DND-41 (cell line): ENCODE results near the gene PARP1.

Experiments
- ATAC-seq: fragments of 200-7000 bp; cut with Tn5 transposase; 3 replicates; pipeline ENCODE4 v1.9.1; 2021; ENCODE audit warnings: low read depth; ENCODE audit not compliant: insufficient read depth
- DNase-seq: peaks from one replicate; pipeline ENCODE4 v3.0.0-alpha.2; 2020
- H2AFZ ChIP-seq: 2 replicates; pipeline ENCODE4 v1.6.0; 2012; ENCODE audit warnings: low read depth, low read length
- H3K27ac ChIP-seq: 2 replicates; pipeline ENCODE4 v1.5.1; 2012; ENCODE audit warnings: low read length, inconsistent platforms
- H3K27me3 ChIP-seq: fragments of 200-600 bp; sonication (generic); 2 replicates; pipeline ENCODE4 v1.6.0; 2012; ENCODE audit warnings: low read length, mild to moderate bottlenecking, inconsistent platforms; ENCODE audit not compliant: insufficient read depth, poor library complexity
- H3K36me3 ChIP-seq: 2 replicates; pipeline ENCODE4 v1.5.1; 2012; ENCODE audit warnings: low read length, inconsistent platforms; ENCODE audit not compliant: insufficient read depth
- H3K4me1 ChIP-seq: 2 replicates; pipeline ENCODE4 v1.5.1; 2012; ENCODE audit warnings: mild to moderate bottlenecking, low read length; ENCODE audit not compliant: insufficient read depth
- H3K4me2 ChIP-seq: 2 replicates; pipeline ENCODE4 v1.6.0; 2012; ENCODE audit warnings: mild to moderate bottlenecking, moderate library complexity, low read length, inconsistent platforms; ENCODE audit not compliant: insufficient read depth
- H3K4me3 ChIP-seq, 2 experiments: fragments of 200-600 bp in 1 of 2; shearing (Covaris generic) in 1 of 2; 2 replicates each; pipeline ENCODE4 v1.5.1; 2012 to 2016; ENCODE audit warnings: inconsistent platforms in 2 of 2, low read length in 2 of 2, mild to moderate bottlenecking in 2 of 2, low read depth in 1 of 2, moderate library complexity in 1 of 2
- H3K79me2 ChIP-seq: 2 replicates; pipeline ENCODE4 v1.6.0; 2012; ENCODE audit warnings: low read length, inconsistent platforms; ENCODE audit not compliant: insufficient read depth
- H3K9ac ChIP-seq: 2 replicates; pipeline ENCODE4 v1.6.0; 2012; ENCODE audit warnings: low read depth, mild to moderate bottlenecking, inconsistent platforms, low read length, moderate library complexity
- H3K9me3 ChIP-seq: 2 replicates; pipeline ENCODE4 v1.5.1; 2012; ENCODE audit warnings: low read length, moderate library complexity, mild to moderate bottlenecking, inconsistent platforms; ENCODE audit not compliant: insufficient read depth, severe bottlenecking
- H4K20me1 ChIP-seq: 2 replicates; pipeline ENCODE4 v1.6.0; 2012; ENCODE audit warnings: low read length; ENCODE audit not compliant: insufficient read depth
- EZH2 ChIP-seq: IDR thresholded peaks from 3 replicates; pipeline ENCODE4 v1.6.1; 2012; ENCODE audit warnings: borderline replicate concordance, low read depth, mild to moderate bottlenecking, moderate library complexity, low read length, inconsistent platforms; ENCODE audit not compliant: severe bottlenecking
- TF ChIP-seq, protein P1 (sequence below): IDR thresholded peaks from 2 replicates; pipeline ENCODE4 v1.5.1; 2012; ENCODE audit warnings: borderline replicate concordance, low read length, moderate library complexity, mild to moderate bottlenecking; ENCODE audit not compliant: poor library complexity, severe bottlenecking; ENCODE audit errors: extremely low read depth

PARP1 gene

DNA sequence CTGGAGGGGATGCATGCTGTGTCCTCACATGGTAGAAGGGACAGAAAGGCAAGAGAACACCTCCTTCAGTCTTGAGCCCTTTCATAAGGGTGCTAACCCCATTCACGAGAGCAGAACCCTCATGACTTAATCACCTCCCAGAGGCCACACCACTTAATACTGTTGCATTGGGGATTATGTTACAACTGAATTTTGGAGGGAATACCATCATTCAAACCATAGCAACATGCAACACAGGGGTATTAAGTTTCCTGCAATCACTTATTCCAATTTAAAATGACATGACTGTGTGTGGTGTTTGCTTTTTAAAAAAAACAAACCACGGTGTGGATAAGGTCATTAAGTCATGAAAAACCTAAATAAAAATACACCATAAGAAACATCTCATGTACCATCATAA, 95.8 kb downstream of the PARP1 start:
- peaks cover 19% of the 10 kb centered on the region for H3K79me2 ChIP-seq

DNA sequence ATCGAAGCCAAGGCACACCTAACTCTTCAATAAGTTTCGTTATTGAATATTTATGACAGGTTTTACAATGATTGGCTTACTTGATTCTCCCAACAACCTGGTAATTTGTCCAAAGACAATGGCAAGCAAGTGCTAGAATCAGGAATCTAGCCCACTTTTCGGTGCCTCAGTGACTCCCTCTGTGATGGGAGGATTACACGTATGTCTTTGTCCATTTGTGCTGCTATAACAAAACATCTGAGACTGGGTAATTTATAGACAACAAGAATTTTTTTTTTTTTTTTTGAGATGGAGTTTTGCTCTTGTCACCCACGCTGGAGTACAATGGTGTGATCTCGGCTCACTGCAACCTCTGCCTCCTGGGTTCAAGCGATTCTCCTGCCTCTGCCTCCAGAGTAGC, 96.5 kb downstream of the PARP1 start:
- Histone ChIP-seq H3K4me1 (peaks cover 29% of the 10 kb centered on the region), H4K20me1 (no peaks in the 10 kb centered on the region; the same call in 1 of the 2 replicates), H3K27me3 (no peaks in the 10 kb centered on the region), H3K9me3 (no peaks in the 10 kb centered on the region), H3K79me2 (peaks cover 26% of the 10 kb centered on the region), H3K4me3 (no peak overlapping the region), H3K4me2 (no peak overlapping the region), H3K9ac (no peak overlapping the region), H3K36me3 (peaks cover 2% of the 10 kb centered on the region; the same call in 1 of the 2 replicates), H3K27ac (no peak overlapping the region), H2AFZ (no peak overlapping the region)
- no peak for DNase-seq
- TF ChIP-seq EZH2 = no peak
- TF ChIP-seq, protein P1, sequence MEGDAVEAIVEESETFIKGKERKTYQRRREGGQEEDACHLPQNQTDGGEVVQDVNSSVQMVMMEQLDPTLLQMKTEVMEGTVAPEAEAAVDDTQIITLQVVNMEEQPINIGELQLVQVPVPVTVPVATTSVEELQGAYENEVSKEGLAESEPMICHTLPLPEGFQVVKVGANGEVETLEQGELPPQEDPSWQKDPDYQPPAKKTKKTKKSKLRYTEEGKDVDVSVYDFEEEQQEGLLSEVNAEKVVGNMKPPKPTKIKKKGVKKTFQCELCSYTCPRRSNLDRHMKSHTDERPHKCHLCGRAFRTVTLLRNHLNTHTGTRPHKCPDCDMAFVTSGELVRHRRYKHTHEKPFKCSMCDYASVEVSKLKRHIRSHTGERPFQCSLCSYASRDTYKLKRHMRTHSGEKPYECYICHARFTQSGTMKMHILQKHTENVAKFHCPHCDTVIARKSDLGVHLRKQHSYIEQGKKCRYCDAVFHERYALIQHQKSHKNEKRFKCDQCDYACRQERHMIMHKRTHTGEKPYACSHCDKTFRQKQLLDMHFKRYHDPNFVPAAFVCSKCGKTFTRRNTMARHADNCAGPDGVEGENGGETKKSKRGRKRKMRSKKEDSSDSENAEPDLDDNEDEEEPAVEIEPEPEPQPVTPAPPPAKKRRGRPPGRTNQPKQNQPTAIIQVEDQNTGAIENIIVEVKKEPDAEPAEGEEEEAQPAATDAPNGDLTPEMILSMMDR = no peak
- ATAC-seq = no peak

More for the DNA sequence above, 95.8 kb downstream of the PARP1 start:
- peaks cover 22% of the 10 kb centered on the region for H3K4me1 ChIP-seq
- no peak for DNase-seq
- H3K9ac ChIP-seq = no peak overlapping the region
- H3K4me2 ChIP-seq = no peak overlapping the region
- TF ChIP-seq EZH2 = no peak
- TF ChIP-seq, protein P1 = no peak
- no peak overlapping the region for H2AFZ ChIP-seq
- peaks cover 1% of the 10 kb centered on the region; the same call in 1 of the 2 replicates for H3K36me3 ChIP-seq
- no peak for ATAC-seq
- H3K27ac ChIP-seq = no peak overlapping the region
- no peaks in the 10 kb centered on the region; the same call in 1 of the 2 replicates for H4K20me1 ChIP-seq
- no peaks in the 10 kb centered on the region for H3K9me3 ChIP-seq
- no peak overlapping the region for H3K4me3 ChIP-seq
- no peaks in the 10 kb centered on the region for H3K27me3 ChIP-seq
